Activated CD8-positive, alpha-beta memory T cell treated with anti-CD3 and anti-CD28 coated beads, Interleukin-2, amount 50 U/mL, for 1 hour (primary cell): ENCODE measurements around the gene FRMD4A.

Source experiments
- DNase-seq: peaks from one replicate; pipeline ENCODE4 v3.0.0-alpha.2; 2020; ENCODE audit errors: extremely low read depth

Gene FRMD4A

DNA sequence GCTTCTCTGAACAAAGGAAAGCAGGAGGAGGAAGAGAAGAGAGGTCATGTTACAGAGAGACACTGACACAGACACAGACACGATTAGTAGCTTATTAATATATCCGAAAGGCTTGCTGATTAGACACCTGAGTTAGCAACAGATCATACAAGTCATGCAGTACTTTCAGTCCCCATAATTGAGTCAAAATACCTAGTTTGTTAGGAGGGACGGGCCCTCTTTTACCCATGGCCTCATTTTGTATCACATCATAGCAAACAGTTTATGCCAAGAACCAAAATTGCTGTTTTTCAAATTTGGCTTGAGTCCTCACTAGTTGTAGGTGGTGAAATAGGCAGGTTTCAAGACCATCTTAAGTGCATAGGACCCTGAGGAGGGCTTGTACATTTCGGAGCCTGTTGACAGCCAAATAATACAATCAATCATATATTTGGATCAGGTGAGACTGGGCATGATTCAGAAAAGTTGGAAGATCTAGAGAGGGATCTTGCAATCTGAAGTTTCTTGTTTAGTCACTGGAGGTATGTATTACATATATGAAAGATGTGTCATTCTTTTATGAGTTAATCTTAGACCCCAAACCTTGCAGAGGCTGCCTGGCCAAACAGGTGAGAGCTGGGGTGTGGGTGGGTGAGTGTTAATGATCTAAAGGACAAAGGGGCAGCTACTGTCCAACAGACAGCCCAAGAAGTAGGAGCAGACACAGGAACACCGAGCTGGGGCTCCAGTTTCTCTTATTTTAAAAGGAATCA lies 678.6 kb downstream of the FRMD4A start:
- no peak for DNase-seq

DNA sequence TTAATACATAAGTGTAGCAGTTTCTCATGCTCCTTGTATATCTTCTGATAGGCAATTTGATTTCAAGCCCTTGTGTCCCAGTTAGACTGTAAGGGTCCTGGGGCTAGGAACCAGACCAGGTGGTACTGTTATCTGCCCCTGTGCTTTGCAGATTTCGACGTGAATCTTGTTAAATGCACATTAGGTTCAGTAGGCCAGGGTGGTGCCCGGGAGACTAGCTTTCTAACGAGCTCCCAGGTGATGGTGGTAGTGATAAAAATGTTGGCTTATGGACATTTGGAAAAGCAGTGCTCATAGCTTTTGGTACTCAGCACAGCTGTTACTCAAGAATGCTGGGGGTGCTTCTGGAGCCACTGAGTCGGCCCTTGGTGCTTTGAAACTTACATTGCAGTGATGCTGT lies 679.8 kb downstream of the FRMD4A start:
- DNase-seq: no peak

DNA sequence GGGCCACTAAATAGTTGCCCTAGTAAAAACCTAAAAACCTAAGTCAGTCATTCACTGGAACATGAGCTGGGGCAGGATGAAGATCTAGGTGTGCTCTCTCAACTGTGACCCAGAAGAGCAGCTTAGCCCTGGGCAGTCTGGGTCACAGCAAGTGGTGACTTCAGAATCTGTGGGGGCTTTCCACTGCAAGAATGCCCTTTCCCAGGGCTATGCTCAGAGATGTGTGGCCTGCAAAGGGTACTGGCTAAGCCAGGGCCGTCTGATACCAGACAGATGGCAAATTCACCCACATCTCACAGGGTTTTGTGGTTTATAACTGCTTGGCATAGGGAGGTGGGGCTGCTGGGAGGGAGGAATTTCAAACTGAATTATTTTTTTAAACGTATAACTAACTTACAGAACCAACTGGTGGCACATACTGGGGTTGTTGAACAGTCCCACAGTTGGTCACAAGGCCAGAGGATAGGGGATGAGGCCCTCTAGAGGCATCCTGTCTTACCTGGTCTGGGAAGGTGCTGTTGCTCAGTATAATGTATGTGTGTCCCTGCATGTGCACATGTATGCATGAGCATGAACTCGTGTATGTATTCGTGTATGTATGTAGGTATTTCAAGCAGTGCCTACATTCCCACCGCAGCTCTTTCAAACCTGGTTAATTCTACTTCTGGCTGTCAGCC lies 680.7 kb downstream of the FRMD4A start:
- no peak for DNase-seq

DNA sequence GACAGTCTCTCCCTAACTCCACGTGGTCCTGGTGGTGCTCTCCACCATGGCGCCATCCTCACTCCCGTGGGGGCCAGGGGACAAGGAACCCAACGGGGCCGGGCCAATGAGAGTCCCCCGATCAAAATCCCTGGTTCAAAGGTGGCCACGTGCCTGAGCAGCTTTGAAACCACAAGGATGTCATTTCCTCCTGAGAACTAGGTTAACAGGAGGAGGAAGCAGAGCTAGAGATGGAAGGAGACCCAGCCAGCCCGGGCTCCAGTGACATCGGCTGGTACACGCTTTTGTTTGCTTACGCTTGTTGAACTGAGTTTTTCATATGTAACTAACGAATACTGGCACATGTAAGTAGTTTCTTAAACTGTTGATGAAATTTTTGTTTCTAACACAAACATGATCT lies 682.3 kb downstream of the FRMD4A start:
- no peak for DNase-seq

DNA sequence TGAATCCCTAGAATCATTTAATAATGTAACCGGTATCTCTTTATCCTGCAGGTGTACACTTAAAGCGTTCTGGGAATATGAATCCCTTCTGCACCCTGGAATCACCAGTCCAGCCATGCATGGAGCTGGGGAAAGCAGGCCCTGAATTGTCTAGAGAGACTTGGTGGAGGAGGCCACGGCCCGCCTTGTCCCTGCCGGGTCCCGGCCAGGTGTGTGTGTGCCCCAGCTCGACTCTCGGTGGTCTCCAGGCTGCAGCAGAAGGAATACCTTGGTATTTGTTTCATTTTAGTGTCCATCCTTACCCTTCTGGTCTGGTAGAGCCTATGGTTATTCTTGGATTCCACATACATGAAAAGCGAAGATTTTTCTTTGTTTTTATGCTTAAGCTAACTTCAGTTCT lies 685.9 kb downstream of the FRMD4A start:
- no peak for DNase-seq

DNA sequence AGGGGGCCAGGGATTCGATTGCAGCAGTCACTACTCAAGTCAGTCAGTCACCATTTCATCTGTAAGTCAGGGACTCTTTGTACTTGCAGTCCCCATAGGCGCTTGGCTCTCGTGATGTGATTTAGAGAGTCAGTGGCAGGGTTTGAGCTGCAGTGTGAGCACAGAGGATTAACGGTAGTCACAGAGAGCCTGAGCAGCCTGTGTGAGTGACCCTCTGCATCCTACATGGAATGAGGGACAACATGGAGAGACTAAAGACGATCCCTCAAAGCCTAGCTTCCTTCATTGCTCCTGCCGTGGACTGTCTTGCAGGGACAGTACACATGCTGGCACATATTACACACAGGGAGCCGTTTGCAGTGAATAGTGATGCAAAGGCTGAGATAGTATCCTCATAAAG lies 687.7 kb downstream of the FRMD4A start:
- DNase-seq: no peak

DNA sequence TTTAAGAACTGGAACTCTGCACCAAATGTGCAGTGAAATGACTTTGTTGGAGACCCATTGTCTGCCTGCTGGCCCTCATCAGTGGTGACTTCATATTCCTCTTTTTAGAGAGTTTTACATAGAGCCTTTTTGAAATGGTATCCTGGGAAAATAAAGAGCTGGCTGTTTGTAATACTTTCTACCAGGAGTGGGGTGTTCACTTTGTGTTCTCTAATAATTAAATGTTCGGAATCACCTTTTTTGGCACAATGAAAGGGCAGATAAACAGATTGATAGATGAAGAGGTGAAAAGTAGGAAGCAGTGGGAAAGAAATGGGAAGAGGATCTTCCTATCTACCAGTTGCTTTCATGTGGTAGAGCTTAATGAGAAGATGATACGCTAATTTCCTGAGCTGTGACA lies 688.4 kb downstream of the FRMD4A start:
- DNase-seq: no peak

DNA sequence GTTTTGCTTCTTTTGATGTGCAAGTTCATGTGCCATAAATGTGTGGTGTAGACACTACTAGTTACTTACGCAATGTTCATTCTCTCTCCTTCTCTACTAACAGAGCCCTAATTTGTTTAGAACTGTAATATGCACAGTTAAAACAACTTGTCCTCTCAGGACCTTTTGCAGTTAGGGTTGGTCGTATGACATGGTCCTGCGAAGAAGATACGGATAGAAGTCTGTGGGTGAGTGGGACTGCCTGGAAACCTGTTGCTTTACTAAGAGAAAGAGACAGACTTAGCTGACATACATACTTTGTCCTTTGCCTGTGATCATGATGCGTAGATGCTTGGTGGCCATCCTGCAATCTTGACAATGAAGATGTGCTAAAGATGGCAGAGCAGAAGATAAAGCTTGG lies 692.8 kb downstream of the FRMD4A start:
- DNase-seq: no peak

DNA sequence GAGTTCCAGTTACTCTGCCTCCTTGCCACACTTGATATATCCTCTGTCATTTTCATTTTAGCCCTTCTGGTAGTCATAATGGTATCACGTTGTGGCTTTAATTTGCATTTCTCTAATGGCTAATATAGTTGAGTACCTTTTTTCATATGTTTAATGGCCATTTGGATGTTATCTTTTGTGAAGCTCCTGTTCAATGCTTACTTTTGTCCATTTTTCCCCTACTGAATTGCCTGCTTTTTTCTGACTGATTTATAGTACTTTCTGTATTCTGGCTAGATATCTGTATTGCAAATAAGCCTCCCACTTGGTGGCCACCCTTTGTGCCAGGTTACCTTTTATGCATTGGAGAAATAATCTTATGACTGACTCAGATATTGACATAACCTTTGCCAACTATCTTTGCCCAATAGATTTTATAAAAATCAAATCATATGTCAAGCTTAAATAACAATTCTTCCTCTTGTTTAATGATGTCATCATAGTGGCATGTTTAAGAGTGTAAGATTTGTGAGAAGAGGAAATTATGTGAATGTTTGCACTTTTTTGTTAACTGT lies 693.3 kb downstream of the FRMD4A start:
- DNase-seq: no peak

DNA sequence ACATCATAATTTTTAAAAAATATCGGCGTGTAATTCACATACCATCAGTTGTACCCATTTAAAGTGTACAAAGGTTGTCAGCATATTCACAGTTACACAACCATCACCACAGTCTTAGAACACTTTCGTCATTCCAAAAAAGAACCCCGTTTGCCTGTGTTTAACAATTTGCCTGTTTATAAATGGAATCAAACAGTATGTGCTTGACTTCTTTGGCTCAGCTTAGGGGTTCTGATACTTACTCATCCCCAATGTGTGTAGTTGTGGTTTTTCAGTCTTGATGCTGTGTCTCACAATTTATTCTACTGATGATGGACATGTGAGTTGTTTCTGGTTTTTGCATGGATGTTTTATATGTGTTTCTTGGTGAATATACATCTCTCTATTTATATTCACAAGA lies 693.9 kb downstream of the FRMD4A start:
- no peak for DNase-seq

DNA sequence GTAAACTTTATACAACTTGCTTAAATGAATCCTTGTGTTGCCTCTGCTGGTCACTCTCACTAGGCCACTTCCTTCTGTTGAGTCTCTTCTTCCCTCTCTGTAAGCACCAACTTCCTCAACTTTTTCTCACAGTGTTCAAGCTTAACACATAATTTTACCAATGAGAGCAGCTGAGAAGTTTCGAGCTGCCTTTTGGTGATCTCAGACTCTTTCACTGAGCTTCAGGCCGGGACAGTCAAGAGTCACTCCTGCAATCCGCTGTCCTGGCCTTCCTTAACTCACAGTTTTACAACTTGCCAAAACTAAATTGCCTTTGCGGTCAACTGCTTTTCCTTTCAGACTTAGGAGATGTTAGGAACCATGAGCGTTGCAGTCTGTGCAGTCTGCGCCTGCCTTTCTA lies 696.5 kb downstream of the FRMD4A start:
- no peak for DNase-seq

DNA sequence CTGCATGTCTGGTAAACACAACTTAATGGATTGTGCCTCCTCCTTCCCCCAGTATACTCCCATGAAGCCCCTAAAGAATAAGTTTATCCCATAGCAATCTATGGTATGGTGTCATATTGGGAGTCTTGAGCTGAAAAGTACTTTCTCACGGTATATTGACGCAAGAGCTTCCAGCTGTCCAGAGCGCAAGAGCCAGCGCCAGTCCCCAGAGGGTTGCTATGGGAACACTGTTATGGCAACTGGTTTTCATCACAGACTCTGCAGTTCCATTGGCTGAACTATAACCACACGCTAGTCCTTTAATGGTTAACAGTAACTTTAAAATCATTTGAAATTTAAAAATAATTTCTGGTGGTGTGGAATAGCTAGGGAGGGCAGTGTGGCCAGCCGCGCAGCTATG lies 697.0 kb downstream of the FRMD4A start:
- no peak for DNase-seq

DNA sequence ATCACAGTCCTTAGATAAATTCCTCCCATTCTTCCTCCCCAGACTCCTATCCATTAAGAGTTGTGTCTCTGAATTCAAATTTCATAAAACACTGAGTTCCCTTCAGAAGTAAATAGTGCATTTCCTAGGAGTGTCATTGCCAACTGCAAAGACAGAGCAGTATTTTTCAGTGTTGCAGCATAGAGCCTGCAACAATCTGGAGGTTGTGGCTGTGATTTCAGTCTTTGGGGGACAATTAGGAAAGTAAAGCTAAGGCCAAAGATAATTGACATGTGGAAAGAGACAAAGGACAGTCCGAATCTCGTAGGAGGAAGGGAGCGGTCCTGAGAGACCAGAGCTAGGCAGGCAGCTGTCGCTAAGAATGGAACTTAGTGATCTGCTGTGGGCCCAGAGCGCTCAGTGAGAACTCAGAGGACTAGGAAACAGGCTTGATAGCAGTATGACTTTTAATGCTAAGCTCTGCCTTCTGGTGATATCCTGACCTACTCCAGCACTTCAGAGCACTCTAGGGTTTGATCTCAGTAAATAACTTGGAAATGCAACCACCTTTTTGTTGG lies 697.8 kb downstream of the FRMD4A start:
- no peak for DNase-seq

DNA sequence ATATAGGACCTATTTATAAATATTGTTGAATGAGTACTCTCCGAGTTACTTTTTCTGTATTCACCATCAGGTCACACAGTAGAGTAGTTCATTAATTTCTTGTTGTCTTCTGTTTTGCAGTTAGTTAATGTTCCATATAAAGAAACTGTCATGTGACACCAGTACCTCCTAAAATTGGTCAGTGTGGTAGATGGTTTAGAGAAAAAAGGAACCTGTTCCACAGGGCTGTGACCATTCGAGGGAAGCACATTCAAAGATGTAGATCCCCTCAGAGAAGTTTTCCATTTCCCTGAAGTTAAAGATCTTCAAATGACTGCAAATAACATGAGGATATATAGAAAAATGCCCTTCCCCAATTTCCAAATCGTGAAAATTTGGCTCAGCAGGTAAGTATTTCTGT lies 698.3 kb downstream of the FRMD4A start:
- no peak for DNase-seq

DNA sequence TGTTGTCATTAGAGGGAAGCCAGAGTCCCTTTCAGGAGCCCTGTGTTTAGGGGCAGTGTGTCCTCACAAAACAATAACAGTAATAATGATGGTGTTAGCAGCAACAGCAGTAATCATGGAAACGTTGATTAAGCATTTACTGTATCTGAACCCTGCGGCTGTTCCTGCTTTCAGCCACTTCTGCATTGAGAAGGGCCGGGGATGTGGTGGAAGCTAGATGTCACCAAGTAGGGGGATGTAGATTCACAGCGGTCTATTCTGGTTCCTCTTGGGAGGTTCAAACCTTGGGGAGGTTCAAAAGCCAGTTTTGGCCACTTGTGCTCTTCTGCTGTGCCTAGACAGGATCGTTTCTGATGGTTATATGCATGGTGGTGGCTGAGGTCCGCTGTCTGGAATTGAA lies 699.1 kb downstream of the FRMD4A start:
- DNase-seq: no peak

DNA sequence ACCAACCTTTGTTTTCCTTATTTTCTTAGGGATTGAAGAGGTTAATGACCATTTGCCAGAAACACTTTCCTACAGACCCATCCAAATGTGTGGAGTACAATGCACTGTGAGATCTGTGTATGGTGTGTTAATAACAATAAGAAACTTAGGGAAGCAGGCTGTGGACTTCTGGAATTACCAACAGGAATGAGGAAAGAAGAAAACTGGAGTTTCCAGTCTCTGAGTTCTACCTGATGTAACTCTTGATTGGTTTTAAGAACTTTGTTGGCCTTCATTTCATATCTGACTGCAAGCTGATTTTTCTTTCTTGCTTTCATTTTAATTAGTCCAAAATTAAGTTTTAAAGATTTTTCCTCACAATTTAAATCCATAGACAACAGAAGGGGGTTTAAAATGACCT lies 700.5 kb downstream of the FRMD4A start:
- no peak for DNase-seq

DNA sequence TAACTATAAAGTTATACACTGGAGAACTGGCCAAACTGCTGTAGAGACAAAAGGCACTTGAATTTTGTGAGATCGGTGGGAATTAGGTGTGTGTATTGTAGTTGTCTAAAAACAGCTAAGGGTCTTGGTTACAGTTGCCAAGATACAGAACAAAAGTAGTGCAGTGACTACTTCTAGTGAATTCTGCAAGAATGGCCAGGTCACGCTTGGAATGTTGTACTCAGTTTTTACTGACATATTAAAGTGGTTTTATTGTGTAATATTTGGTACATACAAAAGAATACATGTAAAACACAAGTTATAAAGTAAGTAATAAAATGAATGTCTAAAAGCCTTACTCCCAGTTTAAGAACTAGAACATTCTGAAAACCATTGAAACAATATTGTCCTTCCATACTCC lies 701.6 kb downstream of the FRMD4A start:
- no peak for DNase-seq

DNA sequence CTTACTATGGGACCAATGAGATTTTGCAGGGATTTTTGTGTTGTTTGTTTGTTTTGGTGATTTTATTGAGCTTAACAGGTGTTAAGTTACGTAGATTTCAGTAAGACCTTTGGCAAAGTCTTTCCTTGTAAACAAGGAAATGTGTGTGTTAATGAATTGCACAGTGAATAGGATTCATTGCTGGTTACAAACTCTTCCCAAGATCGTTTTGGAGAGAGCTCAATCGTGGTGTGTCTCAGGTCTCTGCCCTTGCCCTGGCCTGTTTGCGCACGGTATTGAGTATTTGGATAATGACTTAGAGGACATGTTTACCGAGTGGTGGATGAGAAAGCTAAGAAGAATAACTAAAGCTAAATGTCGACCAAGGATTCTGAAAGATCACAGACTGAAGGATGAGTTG lies 702.1 kb downstream of the FRMD4A start:
- DNase-seq: no peak

DNA sequence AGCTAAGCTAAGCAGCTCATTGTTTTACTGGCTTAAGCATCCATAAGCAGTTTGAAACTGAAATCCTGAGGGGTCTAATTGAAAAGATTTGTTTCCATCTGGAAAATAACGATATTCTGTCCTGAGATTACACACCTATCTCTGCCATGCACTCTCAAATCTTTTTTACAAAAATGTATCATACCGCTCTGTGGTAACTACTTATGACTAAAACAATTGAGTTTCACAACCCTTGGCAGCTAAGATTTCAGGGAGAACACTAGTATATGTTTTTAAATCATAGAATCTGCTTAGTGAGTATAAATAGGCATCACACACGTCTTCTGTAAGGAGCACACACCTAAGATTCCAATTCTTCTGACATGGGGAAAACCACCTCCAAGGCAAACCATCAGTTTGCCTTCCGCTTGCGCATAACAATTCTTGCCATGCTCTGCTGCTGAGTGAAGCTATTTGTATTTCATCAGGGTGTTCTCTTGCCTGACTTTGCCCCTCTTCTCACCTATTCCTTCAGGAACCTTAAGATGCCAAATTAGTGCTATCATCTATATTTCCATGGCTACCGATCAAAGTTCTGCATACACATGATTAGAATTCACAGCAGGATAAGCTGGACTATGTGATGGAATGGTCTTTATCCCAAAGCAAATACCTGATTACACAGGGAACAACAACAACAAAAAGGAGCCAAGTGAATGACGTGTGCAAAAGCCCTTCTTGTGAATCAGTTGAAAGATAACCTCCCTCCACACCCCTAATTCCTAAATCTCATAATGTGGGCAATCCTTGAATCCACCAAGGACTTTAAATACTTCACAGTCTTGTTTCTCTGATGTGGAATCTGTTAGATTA lies 703.0 kb downstream of the FRMD4A start:
- no peak for DNase-seq

DNA sequence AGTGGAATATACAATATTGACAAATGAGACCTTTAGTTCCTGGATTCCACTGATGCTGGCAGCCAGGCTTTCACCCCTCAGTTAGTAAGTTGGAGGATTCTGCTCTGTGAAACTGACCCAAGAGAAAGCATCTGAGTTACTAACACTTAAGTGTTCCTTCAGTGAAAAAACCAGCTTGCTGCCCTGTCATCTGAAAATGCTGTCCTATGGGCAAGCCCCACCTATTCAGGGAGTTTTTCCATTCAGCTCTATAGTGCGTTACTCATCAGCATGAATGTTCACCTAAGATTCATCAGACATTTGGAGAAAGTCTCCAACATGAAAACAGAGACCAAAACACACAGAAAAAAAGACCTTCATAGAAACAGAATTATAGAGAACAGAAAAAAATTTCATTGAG lies 706.1 kb downstream of the FRMD4A start:
- DNase-seq: no peak

DNA sequence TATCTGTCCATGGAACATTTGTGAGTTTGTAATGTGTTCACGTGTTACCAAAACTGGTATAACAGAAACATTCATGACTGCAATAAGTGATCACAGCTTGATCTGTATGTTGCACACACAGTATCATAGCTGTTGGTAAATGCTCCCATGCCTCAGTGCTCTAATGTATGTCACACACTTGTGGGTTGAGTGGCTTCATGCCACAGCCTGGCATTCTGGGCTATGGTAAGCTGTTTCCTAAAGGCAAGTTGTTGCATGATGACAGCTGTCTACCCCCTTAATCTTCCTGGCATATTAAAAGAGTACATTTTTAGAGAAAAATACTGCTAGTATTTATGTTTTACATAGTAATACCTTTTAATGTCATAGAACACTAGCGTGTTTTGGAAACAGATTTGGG lies 708.8 kb downstream of the FRMD4A start:
- DNase-seq: no peak

DNA sequence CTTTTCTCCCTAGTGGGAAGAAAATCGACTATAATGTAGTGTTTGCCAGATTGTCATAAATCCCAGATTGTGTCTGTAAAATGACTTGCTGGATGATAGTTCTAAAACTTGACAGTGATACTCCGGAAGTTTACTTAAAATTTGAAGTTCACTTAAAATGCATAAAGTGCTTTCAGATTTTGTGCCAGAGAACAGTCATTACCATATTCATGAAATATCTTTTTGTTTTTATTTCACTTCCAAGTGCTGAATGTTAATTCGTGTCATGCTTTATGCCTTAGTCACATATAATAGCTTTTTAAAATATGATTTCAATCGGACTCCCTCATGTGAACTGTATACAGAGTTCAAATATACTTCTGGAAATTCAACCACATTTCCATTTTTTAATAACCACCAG lies 713.6 kb downstream of the FRMD4A start:
- no peak for DNase-seq
